ENCODE data around the gene C12orf76. TPM values are rescaled to one million over a fixed set of nuclear protein-coding genes. Genes with fewer than 3 reads are reported as not detected.

Gene C12orf76
- total and polyA plus RNA-seq, 2 of the 13 experiments (the other 11 are each of a cell fraction or from before 2014, with no cell fraction given), result 15.8 to 38.4 TPM

DNA sequence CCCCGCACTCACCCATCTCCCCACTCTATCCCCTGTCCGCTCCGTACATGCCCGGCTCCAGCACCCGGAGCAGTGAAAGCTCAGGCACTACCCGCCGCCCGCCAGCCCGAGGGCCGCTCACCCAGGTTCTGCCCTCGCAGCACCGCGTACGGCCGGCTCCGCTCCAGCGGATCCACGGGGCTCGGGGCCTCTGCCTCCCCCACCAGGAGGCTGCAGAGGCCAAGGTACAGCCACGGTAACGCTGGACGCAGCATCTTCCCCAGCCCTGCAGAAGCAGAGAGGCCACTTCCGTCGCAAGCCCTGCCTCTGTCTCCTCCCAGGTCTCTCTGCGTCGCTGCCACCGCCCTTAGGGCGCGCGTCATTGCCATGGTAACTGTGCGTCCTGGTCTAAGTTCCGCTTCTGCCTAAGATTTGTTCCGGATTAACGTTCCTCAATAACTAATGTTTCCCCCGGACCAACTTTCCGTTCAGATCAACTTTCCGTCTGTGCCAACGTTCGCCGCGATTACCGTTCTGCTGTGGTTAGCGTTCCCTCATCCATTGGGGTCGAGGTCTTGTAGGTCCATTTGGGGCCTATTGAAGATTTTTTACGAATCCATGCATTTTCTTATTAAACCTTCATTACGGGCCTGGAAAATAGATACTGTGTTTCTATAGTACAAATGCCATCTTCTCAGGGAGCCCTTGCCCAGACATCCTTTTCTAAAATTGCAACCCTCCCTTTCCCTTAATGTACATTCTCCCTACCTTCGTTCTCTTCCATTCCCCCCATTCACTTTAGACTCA is at the start of gene C12orf76 (continued):
- TF ChIP-seq PLSCR1 (CRISPR knock-in tag; IDR thresholded peaks at IDR 0.05; ENCODE audit: borderline replicate concordance) (no peak), MYNN (CRISPR knock-in tag; IDR thresholded peaks at IDR 0.05; ENCODE audit: low read depth) (peak; percentile 53; the same call in 1 of the 2 replicates), ZNF629 (CRISPR knock-in tag; conservative IDR thresholded peaks at IDR 0.05) (peak; percentile 54; the same call in 1 of the 2 replicates), ZFP82 (CRISPR knock-in tag; IDR thresholded peaks at IDR 0.05; ENCODE audit: borderline replicate concordance) (no peak), IKZF4 (CRISPR knock-in tag; IDR thresholded peaks at IDR 0.05; ENCODE audit: borderline replicate concordance, low read depth, not compliant biosample characterization) (peak; percentile 43), MBD4 (IDR thresholded peaks at IDR 0.05; ENCODE audit: borderline replicate concordance, low read length) (no peak; the same call in 1 of the 2 replicates), SATB2 (CRISPR knock-in tag; IDR thresholded peaks at IDR 0.05) (no peak), KLF15 (CRISPR knock-in tag; IDR thresholded peaks at IDR 0.05; ENCODE audit: borderline replicate concordance) (no peak), ZNF552 (CRISPR knock-in tag; IDR thresholded peaks at IDR 0.05; ENCODE audit: borderline replicate concordance) (no peak), ZMAT5 (CRISPR knock-in tag; IDR thresholded peaks at IDR 0.05; ENCODE audit: borderline replicate concordance, low read depth) (no peak), HNF4G (IDR thresholded peaks at IDR 0.05; ENCODE audit: borderline replicate concordance, low read depth, low read length) (peak; percentile 60; the same call in 1 of the 2 replicates), HNF4G (CRISPR knock-in tag; IDR thresholded peaks at IDR 0.05; ENCODE audit: borderline replicate concordance, low read depth) (no peak), PAXIP1 (CRISPR knock-in tag; conservative IDR thresholded peaks at IDR 0.05) (peak; percentile 82), CHD2 (IDR thresholded peaks at IDR 0.05; ENCODE audit: low read depth, low read length) (peak; percentile 30; the same call in 1 of the 2 replicates), MTA3 (CRISPR knock-in tag; IDR thresholded peaks at IDR 0.05) (no peak), GABPB1 (CRISPR knock-in tag; IDR thresholded peaks at IDR 0.05) (peak; percentile 96), YEATS4 (CRISPR knock-in tag; IDR thresholded peaks at IDR 0.05; ENCODE audit: borderline replicate concordance) (peak; percentile 80)
- TF ChIP-seq, protein P1, sequence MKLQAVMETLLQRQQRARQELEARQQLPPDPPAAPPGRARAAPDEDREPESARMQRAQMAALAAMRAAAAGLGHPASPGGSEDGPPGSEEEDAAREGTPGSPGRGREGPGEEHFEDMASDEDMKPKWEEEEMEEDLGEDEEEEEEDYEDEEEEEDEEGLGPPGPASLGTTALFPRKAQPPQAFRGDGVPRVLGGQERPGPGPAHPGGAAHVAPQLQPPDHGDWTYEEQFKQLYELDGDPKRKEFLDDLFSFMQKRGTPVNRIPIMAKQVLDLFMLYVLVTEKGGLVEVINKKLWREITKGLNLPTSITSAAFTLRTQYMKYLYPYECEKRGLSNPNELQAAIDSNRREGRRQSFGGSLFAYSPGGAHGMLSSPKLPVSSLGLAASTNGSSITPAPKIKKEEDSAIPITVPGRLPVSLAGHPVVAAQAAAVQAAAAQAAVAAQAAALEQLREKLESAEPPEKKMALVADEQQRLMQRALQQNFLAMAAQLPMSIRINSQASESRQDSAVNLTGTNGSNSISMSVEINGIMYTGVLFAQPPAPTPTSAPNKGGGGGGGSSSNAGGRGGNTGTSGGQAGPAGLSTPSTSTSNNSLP (IDR thresholded peaks at IDR 0.05; ENCODE audit: low read depth, low read length), result peak; percentile 93
- TF ChIP-seq, protein P2, sequence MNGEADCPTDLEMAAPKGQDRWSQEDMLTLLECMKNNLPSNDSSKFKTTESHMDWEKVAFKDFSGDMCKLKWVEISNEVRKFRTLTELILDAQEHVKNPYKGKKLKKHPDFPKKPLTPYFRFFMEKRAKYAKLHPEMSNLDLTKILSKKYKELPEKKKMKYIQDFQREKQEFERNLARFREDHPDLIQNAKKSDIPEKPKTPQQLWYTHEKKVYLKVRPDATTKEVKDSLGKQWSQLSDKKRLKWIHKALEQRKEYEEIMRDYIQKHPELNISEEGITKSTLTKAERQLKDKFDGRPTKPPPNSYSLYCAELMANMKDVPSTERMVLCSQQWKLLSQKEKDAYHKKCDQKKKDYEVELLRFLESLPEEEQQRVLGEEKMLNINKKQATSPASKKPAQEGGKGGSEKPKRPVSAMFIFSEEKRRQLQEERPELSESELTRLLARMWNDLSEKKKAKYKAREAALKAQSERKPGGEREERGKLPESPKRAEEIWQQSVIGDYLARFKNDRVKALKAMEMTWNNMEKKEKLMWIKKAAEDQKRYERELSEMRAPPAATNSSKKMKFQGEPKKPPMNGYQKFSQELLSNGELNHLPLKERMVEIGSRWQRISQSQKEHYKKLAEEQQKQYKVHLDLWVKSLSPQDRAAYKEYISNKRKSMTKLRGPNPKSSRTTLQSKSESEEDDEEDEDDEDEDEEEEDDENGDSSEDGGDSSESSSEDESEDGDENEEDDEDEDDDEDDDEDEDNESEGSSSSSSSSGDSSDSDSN (CRISPR knock-in tag; IDR thresholded peaks at IDR 0.05), result peak; percentile 93

Measured in HepG2 (cell line).